Dendritic cell treated with granulocyte-macrophage colony-stimulating factor and Interleukin-4, amounts not matched to agents 40 ng/mL and 50 ng/mL, for 4 days (primary cell): ENCODE data around the gene GLOD5.
"Not testable (repeated sequence)": the region's sequence is repeated elsewhere in the genome, so short reads cannot be mapped to it uniquely, and the experiment has no call there.

ENCODE experiments used
- H3K27ac Mint-ChIP-seq: one replicate; pipeline ENCODE4 v1.8.0; 2022; ENCODE audit warnings: mild to moderate bottlenecking, mixed read lengths
- H3K27me3 Mint-ChIP-seq: one replicate; pipeline ENCODE4 v1.8.0; 2022; ENCODE audit warnings: mild to moderate bottlenecking, mixed read lengths
- H3K36me3 Mint-ChIP-seq: one replicate; pipeline ENCODE4 v1.8.0; 2022; ENCODE audit warnings: low read depth, mixed read lengths
- H3K4me1 Mint-ChIP-seq: one replicate; pipeline ENCODE4 v1.8.0; 2022; ENCODE audit warnings: low read depth, mixed read lengths
- H3K4me3 Mint-ChIP-seq: one replicate; pipeline ENCODE4 v1.8.0; 2022; ENCODE audit warnings: mild to moderate bottlenecking, moderate library complexity, mixed read lengths
- H3K9me3 Mint-ChIP-seq: one replicate; pipeline ENCODE4 v1.8.0; 2022; ENCODE audit warnings: mixed read lengths
- intact Hi-C: fragments of 100-400 bp; cut with micrococcal nuclease; formaldehyde crosslinking; loops from one replicate; pipeline ENCODE4 v1.15.0; 2022

Gene GLOD5

GRCh38 chrX:48816014-48816810 is 54.7 kb downstream of the GLOD5 start:
- Mint-ChIP-seq H3K27ac (no peak overlapping the region), H3K36me3 (peaks cover 87% of the 10 kb centered on the region), H3K4me1 (peaks cover 29% of the 10 kb centered on the region), H3K9me3 (no peaks in the 10 kb centered on the region), H3K27me3 (no peaks in the 10 kb centered on the region), H3K4me3 (no peak overlapping the region)
- intact Hi-C loops = no loop called here

- H3K27me3 Mint-ChIP-seq = no peaks in the 10 kb centered on the region
- no peak overlapping the region for H3K27ac Mint-ChIP-seq
- no peaks in the 10 kb centered on the region for H3K9me3 Mint-ChIP-seq
- H3K4me1 Mint-ChIP-seq = peaks cover 22% of the 10 kb centered on the region
- intact Hi-C loops = no loop called here
- H3K4me3 Mint-ChIP-seq = no peak overlapping the region
- H3K36me3 Mint-ChIP-seq = peaks cover 92% of the 10 kb centered on the region
Observed at GRCh38 chrX:48818098-48818497, 56.6 kb downstream of the GLOD5 start.

- Mint-ChIP-seq H3K4me1 (peaks cover 14% of the 10 kb centered on the region), H3K27me3 (no peaks in the 10 kb centered on the region), H3K27ac (no peak overlapping the region), H3K9me3 (no peaks in the 10 kb centered on the region), H3K36me3 (peaks cover 92% of the 10 kb centered on the region), H3K4me3 (no peak overlapping the region)
- intact Hi-C loops = no loop called here
Observed at GRCh38 chrX:48818866-48819265, 57.3 kb downstream of the GLOD5 start.

- H3K27ac Mint-ChIP-seq, intact Hi-C loops, H3K27me3 Mint-ChIP-seq, H3K4me3 Mint-ChIP-seq, H3K4me1 Mint-ChIP-seq, H3K9me3 Mint-ChIP-seq: not testable (repeated sequence)
- peaks cover 92% of the 10 kb centered on the region for H3K36me3 Mint-ChIP-seq
Observed at GRCh38 chrX:48819394-48819793, 57.8 kb downstream of the GLOD5 start.

DNA sequence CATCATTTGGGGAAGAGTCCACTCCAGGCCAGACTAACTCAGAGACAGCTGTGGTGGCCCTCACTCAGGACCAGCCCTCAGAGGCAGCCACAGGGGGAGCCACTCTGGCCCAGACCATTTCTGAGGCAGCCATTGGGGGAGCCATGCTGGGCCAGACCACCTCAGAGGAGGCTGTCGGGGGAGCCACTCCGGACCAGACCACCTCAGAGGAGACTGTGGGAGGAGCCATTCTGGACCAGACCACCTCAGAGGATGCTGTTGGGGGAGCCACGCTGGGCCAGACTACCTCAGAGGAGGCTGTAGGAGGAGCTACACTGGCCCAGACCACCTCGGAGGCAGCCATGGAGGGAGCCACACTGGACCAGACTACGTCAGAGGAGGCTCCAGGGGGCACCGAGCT is 61.5 kb downstream of the GLOD5 start:
- Mint-ChIP-seq H3K36me3 (peaks cover 72% of the 10 kb centered on the region), H3K27ac (no peak overlapping the region), H3K4me3 (no peak overlapping the region), H3K4me1 (peaks cover 6% of the 10 kb centered on the region), H3K27me3 (peaks cover 21% of the 10 kb centered on the region), H3K9me3 (no peaks in the 10 kb centered on the region)
- intact Hi-C loops = no loop called here
